Tibial nerve (tissue), 3 donors: ENCODE data around the gene SETD3.

ENCODE experiments used
- CTCF ChIP-seq, 5 experiments: fragments of 200-600 bp in 3 of 5; fragments of 450-650 bp in 2 of 5; sonication (generic) in 3 of 5; IDR thresholded peaks; one replicate each; pipeline ENCODE4 v1.5.1; 2016 to 2019; ENCODE audit warnings: antibody characterized with exemption in 5 of 5, mild to moderate bottlenecking in 3 of 5, moderate library complexity in 2 of 5
- POLR2A ChIP-seq, 2 donors: fragments of 450-650 bp; IDR thresholded peaks; one replicate each; pipeline ENCODE4 v1.6.1; 2017; ENCODE audit warnings: antibody characterized with exemption in 2 of 2, mild to moderate bottlenecking in 2 of 2, moderate library complexity in 2 of 2

GRCh38 chr14:99426813-99427346, 53.8 kb downstream of the SETD3 start:
- TF ChIP-seq CTCF (IDR thresholded peaks at IDR 0.05): no peak
- no peak for TF ChIP-seq POLR2A (IDR thresholded peaks at IDR 0.05)
